Kidney epithelial cell (primary cell): Measurements from ENCODE around the gene CYP2C9. TPM values are rescaled to one million over a fixed set of nuclear protein-coding genes. Genes with fewer than 3 reads are reported as not detected.
"Not testable (repeated sequence)": the region's sequence is repeated elsewhere in the genome, so short reads cannot be mapped to it uniquely, and the experiment has no call there.

Experiments
- DNase-seq: peaks from one replicate; pipeline ENCODE4 v3.0.0-alpha.2; 2010; ENCODE audit warnings: low read depth
- H3K27me3 ChIP-seq: 2 replicates; pipeline ENCODE4 v1.6.0; 2011; ENCODE audit warnings: low read length; ENCODE audit not compliant: control insufficient read depth, insufficient read depth
- H3K36me3 ChIP-seq: 2 replicates; pipeline ENCODE4 v1.5.1; 2011; ENCODE audit warnings: low read length; ENCODE audit not compliant: control insufficient read depth, insufficient read depth
- H3K4me3 ChIP-seq: 2 replicates; pipeline ENCODE4 v1.5.1; 2011; ENCODE audit warnings: low read depth, mild to moderate bottlenecking, control low read depth, low read length
- CTCF ChIP-seq: IDR thresholded peaks from 2 replicates; pipeline ENCODE4 v1.5.1; 2011; ENCODE audit warnings: mild to moderate bottlenecking, moderate library complexity, low read length, control low read depth, inconsistent platforms; ENCODE audit not compliant: insufficient read depth, poor library complexity, severe bottlenecking
- total RNA-seq: library from RNA; depleted of rRNA; stranded (reverse); fragments of >200 nt; gene quantifications from 2 replicates; pipeline ENCODE4 v1.2.3, GENCODE V29; 2015

The CYP2C9 gene
- total RNA-seq, 1 donor from 2014 or later, result not detected

DNA sequence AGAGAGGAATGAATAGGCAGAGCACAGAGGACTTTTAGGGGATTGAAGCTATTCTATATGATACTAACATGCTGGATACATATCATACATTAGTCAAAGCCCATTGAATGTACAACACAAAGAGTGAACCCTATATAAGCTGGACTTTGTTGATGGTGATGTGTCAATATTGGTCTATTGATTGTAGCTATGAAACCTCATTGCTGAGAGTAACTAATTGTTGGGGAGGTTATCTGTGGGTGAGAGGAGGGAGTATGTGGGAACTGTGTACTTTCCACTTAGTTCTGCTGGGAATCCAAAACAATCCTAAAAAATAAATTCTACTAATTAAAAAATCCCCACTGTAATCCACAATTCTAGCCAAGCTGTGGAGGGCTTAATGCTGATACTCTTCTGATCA lies 22.0 kb upstream of the CYP2C9 start:
- DNase-seq, result no peak
- no peaks in the 10 kb centered on the region for H3K27me3 ChIP-seq
- H3K4me3 ChIP-seq, result no peak overlapping the region
- no peak for TF ChIP-seq CTCF
- H3K36me3 ChIP-seq, result no peaks in the 10 kb centered on the region

- DNase-seq, result no peak
- TF ChIP-seq CTCF, result no peak
- no peaks in the 10 kb centered on the region for H3K36me3 ChIP-seq
- H3K27me3 ChIP-seq, result no peaks in the 10 kb centered on the region
- no peak overlapping the region for H3K4me3 ChIP-seq
Observed at GRCh38 chr10:94936721-94937120, 1.7 kb upstream of the CYP2C9 start.

GRCh38 chr10:94943432-94944103 lies 5.1 kb downstream of the CYP2C9 start:
- DNase-seq, H3K4me3 ChIP-seq, H3K36me3 ChIP-seq: not testable (repeated sequence)

DNA sequence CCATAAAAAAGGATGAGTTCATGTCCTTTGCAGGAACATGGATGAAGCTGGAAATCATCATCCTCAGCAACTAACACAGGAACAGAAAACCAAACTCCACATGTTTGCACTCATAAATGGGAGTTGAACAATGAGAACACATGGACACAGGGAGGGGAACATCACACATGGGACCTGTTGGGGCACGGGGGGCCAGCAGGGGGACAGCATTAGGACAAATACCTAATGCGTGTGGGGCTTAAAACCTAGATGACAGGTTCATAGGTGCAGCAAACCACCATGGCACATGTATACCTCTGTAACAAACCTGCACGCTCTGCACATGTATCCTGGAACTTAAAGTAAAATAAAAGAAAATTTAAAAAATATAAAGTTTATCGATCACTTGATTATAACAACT lies 7.7 kb downstream of the CYP2C9 start:
- not testable (repeated sequence) for DNase-seq, H3K27me3 ChIP-seq, H3K4me3 ChIP-seq, H3K36me3 ChIP-seq

More at GRCh38 chr10:94943432-94944103, 5.1 kb downstream of the CYP2C9 start:
- not testable (repeated sequence) for H3K27me3 ChIP-seq

- Histone ChIP-seq H3K4me3 (no peak overlapping the region), H3K27me3 (no peaks in the 10 kb centered on the region), H3K36me3 (no peaks in the 10 kb centered on the region)
- peak; percentile 4 for DNase-seq
- peak; percentile 80 for TF ChIP-seq CTCF
Observed at GRCh38 chr10:94963901-94964300, 25.4 kb downstream of the CYP2C9 start.

- Histone ChIP-seq H3K36me3 (no peaks in the 10 kb centered on the region), H3K4me3 (no peak overlapping the region), H3K27me3 (no peaks in the 10 kb centered on the region)
- DNase-seq, result no peak
- TF ChIP-seq CTCF, result no peak
Observed at GRCh38 chr10:94983555-94983954, 45.1 kb downstream of the CYP2C9 start.

- DNase-seq, result no peak
- TF ChIP-seq CTCF, result no peak
- no peaks in the 10 kb centered on the region for H3K36me3 ChIP-seq
- no peaks in the 10 kb centered on the region for H3K27me3 ChIP-seq
- H3K4me3 ChIP-seq, result no peak overlapping the region
Observed at GRCh38 chr10:94989192-94989591, 50.7 kb downstream of the CYP2C9 start.
